SK-N-SH (cell line): ENCODE results near the gene MAD1L1.

Source experiments
- EP300 ChIP-seq, 2 experiments: IDR thresholded peaks; 2 replicates each; pipeline versions ENCODE4 v1.4.0 to v1.6.1; 2012; ENCODE audit warnings: borderline replicate concordance in 1 of 2, low read depth in 1 of 2, low read length in 1 of 2
- FOSL2 ChIP-seq: IDR thresholded peaks from 2 replicates; pipeline ENCODE4 v1.4.0; 2012; ENCODE audit warnings: low read depth, mild to moderate bottlenecking, moderate library complexity, borderline replicate concordance
- JUND ChIP-seq: IDR thresholded peaks from 2 replicates; pipeline ENCODE4 v1.4.0; 2012
- MAX ChIP-seq: IDR thresholded peaks from 2 replicates; pipeline ENCODE4 v1.4.0; 2012; ENCODE audit warnings: low read depth
- POLR2AphosphoS5 ChIP-seq: IDR thresholded peaks from 2 replicates; pipeline ENCODE4 v1.6.1; 2012; ENCODE audit warnings: low read depth, low read length
- TAF1 ChIP-seq: IDR thresholded peaks from 2 replicates; pipeline ENCODE4 v1.6.1; 2012; ENCODE audit warnings: low read depth, mild to moderate bottlenecking, low read length, moderate library complexity, borderline replicate concordance
- YY1 ChIP-seq: IDR thresholded peaks from 2 replicates; pipeline ENCODE4 v1.4.0; 2012; ENCODE audit warnings: low read depth, mild to moderate bottlenecking
- TF ChIP-seq, protein P1 (sequence below): fragments of 200-600 bp; sonication (generic); IDR thresholded peaks from 2 replicates; pipeline ENCODE4 v1.6.1; 2017; ENCODE audit warnings: antibody characterized with exemption, mild to moderate bottlenecking, moderate library complexity
- TF ChIP-seq, protein P2 (sequence below): IDR thresholded peaks from 2 replicates; pipeline ENCODE4 v1.4.0; 2012; ENCODE audit warnings: low read depth, borderline replicate concordance

GRCh38 chr7:2210551-2211258 lies 22.0 kb downstream of the MAD1L1 start:
- TF ChIP-seq TAF1, result no peak
- no peak for TF ChIP-seq YY1
- no peak for TF ChIP-seq JUND
- TF ChIP-seq, protein P1, sequence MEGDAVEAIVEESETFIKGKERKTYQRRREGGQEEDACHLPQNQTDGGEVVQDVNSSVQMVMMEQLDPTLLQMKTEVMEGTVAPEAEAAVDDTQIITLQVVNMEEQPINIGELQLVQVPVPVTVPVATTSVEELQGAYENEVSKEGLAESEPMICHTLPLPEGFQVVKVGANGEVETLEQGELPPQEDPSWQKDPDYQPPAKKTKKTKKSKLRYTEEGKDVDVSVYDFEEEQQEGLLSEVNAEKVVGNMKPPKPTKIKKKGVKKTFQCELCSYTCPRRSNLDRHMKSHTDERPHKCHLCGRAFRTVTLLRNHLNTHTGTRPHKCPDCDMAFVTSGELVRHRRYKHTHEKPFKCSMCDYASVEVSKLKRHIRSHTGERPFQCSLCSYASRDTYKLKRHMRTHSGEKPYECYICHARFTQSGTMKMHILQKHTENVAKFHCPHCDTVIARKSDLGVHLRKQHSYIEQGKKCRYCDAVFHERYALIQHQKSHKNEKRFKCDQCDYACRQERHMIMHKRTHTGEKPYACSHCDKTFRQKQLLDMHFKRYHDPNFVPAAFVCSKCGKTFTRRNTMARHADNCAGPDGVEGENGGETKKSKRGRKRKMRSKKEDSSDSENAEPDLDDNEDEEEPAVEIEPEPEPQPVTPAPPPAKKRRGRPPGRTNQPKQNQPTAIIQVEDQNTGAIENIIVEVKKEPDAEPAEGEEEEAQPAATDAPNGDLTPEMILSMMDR, result no peak
- no peak for TF ChIP-seq POLR2AphosphoS5
- no peak for TF ChIP-seq MAX
- no peak for TF ChIP-seq FOSL2
- TF ChIP-seq EP300 (IDR thresholded peaks at IDR 0.05; ENCODE audit: borderline replicate concordance in 1 of 2, low read depth in 1 of 2, low read length in 1 of 2), result no peak
- TF ChIP-seq, protein P2, sequence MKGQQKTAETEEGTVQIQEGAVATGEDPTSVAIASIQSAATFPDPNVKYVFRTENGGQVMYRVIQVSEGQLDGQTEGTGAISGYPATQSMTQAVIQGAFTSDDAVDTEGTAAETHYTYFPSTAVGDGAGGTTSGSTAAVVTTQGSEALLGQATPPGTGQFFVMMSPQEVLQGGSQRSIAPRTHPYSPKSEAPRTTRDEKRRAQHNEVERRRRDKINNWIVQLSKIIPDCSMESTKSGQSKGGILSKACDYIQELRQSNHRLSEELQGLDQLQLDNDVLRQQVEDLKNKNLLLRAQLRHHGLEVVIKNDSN, result no peak
